Keratinocyte (primary cell): ENCODE data around the gene PRKCE.
"Not testable (repeated sequence)": the region's sequence is repeated elsewhere in the genome, so short reads cannot be mapped to it uniquely, and the experiment has no call there.

Source experiments
- EZH2 ChIP-seq: IDR thresholded peaks from one replicate; pipeline ENCODE4 v1.6.1; 2012; ENCODE audit warnings: inconsistent platforms, mild to moderate bottlenecking, low read length, moderate library complexity
- TF ChIP-seq, protein P1 (sequence below), 3 experiments: IDR thresholded peaks in 1 of 3; conservative IDR thresholded peaks in 1 of 3; optimal IDR thresholded peaks in 1 of 3; 2 replicates in 2 of 3; 3 replicates in 1 of 3; pipeline versions ENCODE3 to v1.5.1; 2011; ENCODE audit warnings: low read length in 3 of 3, mild to moderate bottlenecking in 3 of 3, moderate library complexity in 2 of 3, control low read depth in 1 of 3, inconsistent platforms in 1 of 3; ENCODE audit not compliant: insufficient read depth in 2 of 3; ENCODE audit errors: extremely low read depth in 1 of 3

DNA sequence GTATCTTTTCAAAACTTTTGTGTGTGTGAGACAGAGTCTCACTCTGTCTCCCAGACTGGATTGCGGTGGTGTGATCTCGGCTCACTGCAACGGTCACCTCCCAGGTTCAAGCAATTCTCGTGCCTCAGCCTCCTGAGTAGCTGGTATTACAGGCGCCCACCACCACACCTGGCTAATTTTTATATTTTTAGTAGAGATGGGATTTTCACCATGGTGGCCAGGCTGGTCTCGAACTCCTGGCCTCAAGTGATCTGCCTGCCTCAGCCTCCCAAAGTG, 238.8 kb downstream of the PRKCE start:
- TF ChIP-seq, protein P1, sequence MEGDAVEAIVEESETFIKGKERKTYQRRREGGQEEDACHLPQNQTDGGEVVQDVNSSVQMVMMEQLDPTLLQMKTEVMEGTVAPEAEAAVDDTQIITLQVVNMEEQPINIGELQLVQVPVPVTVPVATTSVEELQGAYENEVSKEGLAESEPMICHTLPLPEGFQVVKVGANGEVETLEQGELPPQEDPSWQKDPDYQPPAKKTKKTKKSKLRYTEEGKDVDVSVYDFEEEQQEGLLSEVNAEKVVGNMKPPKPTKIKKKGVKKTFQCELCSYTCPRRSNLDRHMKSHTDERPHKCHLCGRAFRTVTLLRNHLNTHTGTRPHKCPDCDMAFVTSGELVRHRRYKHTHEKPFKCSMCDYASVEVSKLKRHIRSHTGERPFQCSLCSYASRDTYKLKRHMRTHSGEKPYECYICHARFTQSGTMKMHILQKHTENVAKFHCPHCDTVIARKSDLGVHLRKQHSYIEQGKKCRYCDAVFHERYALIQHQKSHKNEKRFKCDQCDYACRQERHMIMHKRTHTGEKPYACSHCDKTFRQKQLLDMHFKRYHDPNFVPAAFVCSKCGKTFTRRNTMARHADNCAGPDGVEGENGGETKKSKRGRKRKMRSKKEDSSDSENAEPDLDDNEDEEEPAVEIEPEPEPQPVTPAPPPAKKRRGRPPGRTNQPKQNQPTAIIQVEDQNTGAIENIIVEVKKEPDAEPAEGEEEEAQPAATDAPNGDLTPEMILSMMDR (optimal IDR thresholded peaks at IDR 0.05 in 1 of 3, IDR thresholded peaks at IDR 0.05 in 1 of 3, conservative IDR thresholded peaks at IDR 0.05 in 1 of 3; ENCODE audit: extremely low read depth in 1 of 3, insufficient read depth in 2 of 3, low read length in 3 of 3) = not testable (repeated sequence)
- not testable (repeated sequence) for TF ChIP-seq EZH2
